Hypothalamus (tissue), 51 donors: ENCODE results near the gene CDK11B.

Source experiments
- DNase-seq, 51 donors: peaks; one replicate each; lab custom pipeline; 2025; lab: John Stamatoyannopoulos, UW

Gene CDK11B

DNA sequence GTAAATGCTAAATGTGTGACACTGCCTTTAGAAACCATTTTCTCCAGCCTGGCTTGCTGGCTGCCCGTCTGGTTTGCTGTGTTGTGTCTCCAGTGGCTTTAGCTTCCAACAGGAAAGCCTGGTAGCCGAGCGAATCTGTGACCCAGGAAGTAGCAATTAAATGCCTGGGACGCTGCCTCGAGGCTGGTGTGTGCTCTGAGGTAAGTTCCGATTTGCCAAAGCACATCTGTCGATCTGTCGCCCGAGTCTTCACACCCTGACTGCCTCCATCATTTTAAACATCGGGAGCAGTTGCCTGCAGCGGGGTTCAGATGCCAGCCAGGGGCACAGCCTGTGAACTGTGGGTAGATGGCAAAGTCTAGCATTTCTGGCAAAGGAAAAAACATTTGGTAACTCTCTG lies 41.3 kb downstream of the CDK11B start:
- DNase-seq, result no peak

DNA sequence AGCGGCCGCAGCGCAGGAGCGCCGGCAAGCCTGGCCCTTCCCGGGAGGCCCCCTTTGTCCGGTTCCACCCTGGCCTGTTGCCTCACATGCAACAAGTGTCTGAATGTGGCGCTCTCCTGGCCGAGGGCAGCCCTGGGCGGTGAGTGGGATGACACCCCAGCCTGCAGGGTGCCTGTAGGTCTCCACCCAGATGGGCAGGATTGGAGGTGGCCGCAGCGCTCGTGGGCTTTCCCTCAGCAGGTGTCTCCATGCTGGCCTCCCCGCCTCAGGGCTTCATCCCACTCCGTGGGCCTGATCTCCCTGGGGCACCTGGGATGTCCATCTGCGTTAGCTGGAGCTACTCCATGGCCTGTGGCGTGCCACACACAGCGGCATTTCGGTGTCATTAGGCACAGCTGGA lies 42.0 kb downstream of the CDK11B start:
- DNase-seq, result no peak

DNA sequence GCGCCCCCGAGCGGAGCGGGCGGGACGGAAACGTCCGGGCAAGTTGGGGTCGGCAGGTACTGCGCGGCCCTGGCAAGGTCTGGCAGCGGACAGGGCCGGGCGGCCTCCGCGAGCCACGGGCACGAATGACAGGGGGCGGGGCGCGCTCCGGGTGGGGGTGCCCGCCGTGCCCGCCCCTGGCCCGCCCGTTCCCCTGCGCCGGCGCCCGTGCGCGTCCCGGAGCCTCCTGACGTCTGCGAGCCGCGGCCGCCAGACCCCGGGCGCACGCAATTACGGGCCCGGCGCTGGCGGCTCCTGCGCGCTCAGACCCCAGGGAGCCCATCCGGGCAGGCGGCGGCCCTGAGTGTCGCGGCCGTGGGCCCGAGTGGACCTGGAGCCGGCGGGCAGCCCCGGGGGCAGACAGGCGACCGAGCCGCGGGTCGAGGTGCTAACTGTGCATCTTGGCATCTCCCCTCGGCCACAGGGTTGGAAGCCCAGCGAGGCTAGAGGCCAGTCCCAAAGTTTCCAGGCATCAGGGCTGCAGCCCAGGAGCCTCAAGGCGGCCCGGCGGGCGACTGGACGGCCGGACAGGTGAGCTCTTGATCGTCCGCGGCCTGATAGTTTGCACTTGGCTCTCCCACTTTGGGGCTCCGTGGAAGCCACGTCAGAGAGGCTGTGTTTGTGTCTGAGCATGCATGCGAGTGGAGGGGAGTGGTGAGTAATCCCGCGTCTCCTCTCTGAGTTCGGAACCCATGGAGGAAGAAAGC lies 42.6 kb downstream of the CDK11B start:
- peak in 9 of 51 donors; percentile 48 to 65 (median 58) for DNase-seq

DNA sequence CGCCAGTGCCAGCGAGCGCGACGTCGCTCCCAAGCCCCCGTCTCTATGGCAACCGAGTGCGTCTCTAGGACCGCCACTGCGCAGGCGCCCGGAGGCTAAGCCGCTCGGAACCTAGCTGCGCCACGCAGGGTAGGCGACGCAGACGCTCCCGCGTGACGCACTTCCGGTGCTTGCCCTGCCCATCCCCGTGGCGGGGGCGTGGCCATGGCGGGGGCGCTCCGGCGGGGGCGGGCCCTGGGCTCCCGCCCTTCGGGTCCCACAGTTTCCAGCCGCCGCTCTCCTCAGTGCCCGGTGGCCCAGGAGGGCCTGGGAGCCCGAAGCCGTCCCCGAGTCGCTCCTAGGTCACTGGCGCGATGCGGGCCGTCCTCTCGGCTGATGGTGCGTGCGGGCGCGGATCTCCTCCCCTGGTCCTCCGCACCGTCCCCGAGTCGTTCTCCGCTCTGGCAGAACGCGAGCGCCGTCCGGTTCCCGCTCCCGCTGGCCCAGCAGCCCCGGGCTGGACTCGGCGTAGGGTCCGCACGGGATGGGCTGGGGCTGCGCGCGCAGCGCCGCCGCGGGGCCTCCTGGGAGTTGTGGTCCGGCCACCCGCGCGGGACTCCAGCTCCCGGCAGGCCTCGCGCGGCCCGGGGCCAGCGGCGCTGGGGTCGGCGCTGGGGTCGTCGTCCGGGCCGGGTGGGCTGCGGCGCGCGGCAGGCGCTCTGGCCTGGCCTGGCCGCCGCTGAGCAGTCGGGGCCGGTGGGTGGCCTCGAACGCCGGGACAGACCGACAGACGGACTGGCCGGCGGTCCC lies 43.4 kb downstream of the CDK11B start, which contains the start of gene MIB2:
TSS of gene MIB2 (plus strand) at position 245 of the 789 bp plus-strand sequence. CDS start 7,953 bp downstream, outside the sequence.
- DNase-seq, result peak; percentile 52 to 98 (median 94)

- DNase-seq, result no peak
Observed at GRCh38 chr1:1614954-1615255, 43.9 kb downstream of the CDK11B start.

DNA sequence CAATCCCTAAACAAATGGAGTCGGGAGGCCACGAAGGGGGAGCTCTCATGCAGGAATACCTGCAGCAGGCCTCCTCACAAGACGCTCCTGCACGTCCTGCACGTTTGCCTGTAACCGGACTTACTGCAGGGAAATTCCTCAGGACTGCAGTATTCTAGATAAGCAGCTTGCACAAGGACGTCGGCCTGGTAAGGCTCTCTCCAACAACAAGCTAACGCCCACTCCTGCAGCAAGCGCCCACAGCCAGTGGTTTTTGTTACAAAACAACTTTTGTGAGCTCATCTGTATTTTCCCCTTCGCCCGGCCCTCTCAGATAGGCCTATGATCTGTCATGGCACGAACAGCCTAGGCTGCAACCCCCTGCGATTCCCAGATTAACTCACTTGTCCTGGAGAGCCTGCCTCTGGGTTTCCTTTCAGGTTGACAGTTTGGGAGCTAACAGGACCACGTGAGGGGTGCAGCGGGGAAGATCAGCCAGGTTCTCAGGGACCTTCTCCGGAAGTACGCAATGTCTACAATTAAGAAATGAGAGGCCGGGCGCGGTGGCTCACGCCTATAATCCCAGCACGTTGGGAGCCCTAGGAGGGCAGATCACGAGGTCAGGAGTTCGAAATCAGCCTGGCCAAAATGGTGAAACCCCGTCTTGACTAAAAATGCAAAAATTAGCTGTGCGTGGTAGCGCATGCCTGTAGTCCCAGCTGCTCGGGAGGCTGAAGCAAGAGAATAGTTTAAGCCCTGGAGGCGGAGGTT lies 44.4 kb downstream of the CDK11B start:
- DNase-seq, result peak in 10 of 51 donors; percentile 1 to 47 (median 26)

- no peak for DNase-seq
Observed at GRCh38 chr1:1613509-1614082, 45.2 kb downstream of the CDK11B start.

- no peak for DNase-seq
Observed at GRCh38 chr1:1612104-1612400, 46.8 kb downstream of the CDK11B start.

DNA sequence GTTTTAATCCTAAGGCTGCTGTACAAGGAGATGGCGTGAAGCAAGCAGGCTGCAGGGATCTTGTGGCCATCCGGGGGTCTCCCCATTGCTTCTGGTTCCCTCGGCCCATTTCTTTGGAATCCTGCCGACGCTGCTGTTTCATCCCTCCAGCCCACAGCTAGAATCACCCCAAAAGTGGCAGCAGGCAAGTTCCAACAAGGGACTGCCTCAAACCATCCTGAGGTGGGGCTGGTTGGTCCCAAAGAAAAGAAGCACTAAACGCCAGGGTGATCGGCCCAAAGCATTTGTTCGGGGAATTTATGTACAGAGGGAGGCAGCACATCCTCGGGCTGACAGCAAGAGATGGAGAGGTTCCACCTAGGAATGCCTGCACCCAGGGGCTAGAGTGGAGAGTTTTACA lies 48.0 kb downstream of the CDK11B start:
- DNase-seq, result no peak

DNA sequence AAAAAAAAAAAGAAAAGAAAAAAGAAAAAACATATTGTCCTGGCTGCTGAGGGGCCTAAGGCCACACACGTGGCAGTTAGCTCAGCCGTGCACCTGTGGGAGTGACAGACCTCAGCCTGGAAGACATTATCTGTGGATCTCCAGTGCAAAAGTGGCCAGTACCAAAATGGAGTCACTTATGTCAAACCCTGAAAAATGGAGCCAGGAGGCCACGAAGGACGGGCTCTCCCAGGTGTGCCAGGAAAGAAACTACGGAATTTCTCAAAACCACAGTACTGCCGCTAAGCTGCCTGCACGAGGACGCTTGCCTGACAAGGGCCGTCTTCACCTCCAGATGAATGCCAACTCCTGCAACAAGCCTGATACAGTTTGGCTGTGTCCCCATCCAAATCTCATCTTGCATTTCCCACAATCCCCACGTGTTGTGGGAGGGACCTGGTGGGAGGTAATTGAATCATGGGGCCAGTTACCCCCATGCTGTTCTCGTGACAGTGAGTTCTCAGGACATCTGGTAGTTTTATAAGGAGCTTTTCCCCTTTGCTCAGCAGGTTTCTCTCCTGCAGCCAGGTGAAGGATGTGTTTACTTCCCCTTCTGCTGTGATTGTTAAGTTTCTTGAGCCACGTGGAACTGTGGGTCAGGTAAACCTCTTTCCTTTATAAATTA lies 48.9 kb downstream of the CDK11B start:
- peak in 1 of 51 donors; percentile 13 for DNase-seq

- DNase-seq, result no peak
Observed at GRCh38 chr1:1606232-1606631, 52.6 kb downstream of the CDK11B start.

- DNase-seq, result no peak
Observed at GRCh38 chr1:1605724-1606123, 53.1 kb downstream of the CDK11B start.

GRCh38 chr1:1605034-1605591 lies 53.7 kb downstream of the CDK11B start:
- DNase-seq, result no peak

- no peak for DNase-seq
Observed at GRCh38 chr1:1604374-1605033, 54.3 kb downstream of the CDK11B start.

DNA sequence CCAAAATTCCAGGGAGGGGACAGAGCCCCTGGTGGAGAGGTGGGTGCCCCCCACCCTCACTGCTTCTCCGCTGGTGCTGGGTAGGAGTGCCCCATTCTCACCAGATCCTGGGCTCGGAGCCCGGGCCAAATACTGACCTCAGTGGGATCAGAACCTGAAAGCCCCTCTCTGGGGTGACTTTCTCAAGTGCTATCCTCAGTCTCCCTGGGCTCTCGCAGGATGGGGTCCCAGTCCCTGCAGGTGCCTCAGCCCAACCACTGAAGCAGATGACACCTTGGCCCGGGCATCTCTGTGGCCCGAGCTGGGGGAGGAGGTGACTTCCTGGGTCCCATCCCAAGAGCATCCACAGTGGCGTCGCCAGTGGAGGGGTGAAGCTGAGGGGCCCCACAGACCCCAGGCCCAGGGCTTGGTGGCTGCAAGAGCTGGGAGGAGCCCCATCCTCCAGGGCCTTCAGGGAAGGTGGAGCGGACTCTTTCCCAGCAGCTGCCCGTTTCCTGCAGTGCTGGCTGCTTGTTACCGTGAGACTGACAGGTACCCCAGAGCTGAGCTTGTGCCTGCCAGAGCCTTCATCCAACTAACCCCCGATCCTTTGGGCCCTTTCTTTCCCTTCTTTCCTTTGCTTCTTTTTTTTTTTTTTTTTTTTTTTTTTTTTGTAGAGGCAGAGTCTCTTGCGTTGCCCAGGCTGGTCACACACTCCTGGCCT lies 55.0 kb downstream of the CDK11B start:
- DNase-seq, result no peak

DNA sequence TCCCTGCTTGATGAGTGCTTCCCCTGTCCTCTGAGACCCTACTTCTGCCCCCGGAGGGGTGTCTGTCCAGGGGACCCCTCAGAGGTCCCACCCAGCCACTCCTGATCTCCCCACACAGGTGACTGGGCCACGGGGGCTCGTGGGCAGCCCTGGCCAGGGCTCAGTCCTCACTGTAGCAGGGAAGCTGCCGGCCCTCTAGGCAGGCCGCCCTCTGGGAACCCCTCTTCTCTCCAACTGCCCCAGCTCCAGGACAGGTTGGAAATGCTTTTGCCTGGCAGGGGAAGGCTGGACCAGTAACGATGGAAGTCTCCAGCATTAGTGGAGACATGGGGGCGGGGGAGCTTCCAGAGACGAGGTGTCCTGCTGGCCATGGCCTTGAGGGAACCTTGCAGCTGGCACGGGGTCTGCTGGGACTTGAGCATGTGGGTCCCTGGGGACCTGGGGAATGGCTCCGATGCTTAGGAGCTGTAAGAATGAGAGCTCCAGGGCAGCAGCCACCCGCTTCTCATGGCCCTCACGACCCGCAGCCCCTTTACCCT lies 55.8 kb downstream of the CDK11B start:
- DNase-seq, result no peak

DNA sequence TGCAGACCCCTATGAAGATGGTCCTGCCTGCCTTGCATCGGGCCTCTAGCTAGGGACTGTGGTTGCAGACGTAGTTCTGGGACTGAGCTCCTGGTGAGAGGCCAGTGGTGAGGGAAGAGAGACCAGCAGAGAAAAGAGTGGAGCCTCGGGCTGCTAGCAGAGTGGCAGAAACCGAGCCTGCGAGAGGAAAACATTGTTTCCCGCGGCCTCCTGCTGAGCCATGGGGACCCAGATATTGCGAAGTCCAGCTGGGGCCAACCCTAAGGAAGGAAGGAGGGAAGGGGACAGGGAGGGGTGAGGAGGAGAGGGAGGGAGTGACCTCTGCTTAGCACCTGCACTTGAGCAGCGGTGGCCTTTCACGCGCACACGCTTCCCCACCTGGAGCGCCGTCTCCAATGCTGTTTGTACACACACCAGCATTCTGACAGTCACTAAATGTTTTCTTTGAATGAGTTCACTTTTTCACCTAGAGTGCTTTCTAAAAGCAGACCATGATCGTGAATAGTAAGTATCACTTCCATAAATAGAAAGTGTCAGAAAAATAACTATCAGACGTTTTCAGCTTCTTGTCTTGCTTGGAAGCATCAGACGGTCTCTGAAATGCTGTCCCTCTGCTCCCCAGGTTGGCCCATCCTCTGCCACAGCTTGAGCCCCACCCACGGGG lies 56.4 kb downstream of the CDK11B start:
- DNase-seq, result no peak

- no peak for DNase-seq
Observed at GRCh38 chr1:1601564-1602303, 57.1 kb downstream of the CDK11B start.
